ENCODE measurements around the gene PTPRD.
"Not testable (repeated sequence)": the region's sequence is repeated elsewhere in the genome, so short reads cannot be mapped to it uniquely, and the experiment has no call there.

The PTPRD gene

DNA sequence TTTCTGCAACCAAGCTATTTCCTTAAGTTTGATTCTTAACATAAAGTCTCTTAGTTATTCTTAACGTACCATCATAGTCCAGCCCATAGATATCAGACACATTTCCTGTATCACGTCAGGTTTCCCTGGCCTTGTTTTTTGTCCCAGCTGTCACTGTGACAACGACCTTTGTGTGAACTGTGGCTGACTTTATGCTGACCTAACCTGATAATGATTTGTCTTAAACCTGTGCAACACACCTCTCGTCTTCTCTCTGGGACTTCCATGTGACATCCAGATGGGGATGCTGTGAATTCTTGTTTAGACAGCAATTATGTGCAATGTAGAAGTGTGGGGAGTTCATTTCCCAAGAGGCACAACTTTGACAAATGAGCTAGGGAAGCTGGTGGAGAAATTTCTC lies 662.8 kb downstream of the PTPRD start:
- DNase-seq: no peak

- no peak for DNase-seq
Observed at GRCh38 chr9:9949368-9949767, 663.4 kb downstream of the PTPRD start.

GRCh38 chr9:9945966-9946365 lies 666.8 kb downstream of the PTPRD start:
- DNase-seq: no peak

- peak; percentile 60 for DNase-seq
Observed at GRCh38 chr9:9942764-9943424, 669.9 kb downstream of the PTPRD start.

GRCh38 chr9:9938432-9938831 lies 674.4 kb downstream of the PTPRD start:
- no peak for DNase-seq

DNA sequence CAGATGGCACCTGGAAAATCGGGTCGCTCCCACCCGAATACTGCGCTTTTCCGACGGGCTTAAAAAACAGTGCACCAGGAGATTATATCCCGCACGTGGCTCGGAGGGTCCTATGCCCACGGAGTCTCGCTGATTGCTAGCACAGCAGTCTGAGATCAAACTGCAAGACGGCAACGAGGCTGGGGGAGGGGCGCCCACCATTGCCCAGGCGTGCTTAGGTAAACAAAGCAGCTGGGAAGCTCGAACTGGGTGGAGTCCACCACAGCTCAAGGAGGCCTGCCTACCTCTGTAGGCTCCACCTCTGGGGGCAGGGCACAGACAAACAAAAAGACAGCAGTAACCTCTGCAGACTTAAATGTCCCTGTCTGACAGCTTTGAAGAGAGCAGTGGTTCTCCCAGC lies 681.3 kb downstream of the PTPRD start:
- not testable (repeated sequence) for DNase-seq

GRCh38 chr9:9924376-9924775 lies 688.4 kb downstream of the PTPRD start:
- DNase-seq: no peak

- DNase-seq: no peak
Observed at GRCh38 chr9:9921805-9922204, 691.0 kb downstream of the PTPRD start.

DNA sequence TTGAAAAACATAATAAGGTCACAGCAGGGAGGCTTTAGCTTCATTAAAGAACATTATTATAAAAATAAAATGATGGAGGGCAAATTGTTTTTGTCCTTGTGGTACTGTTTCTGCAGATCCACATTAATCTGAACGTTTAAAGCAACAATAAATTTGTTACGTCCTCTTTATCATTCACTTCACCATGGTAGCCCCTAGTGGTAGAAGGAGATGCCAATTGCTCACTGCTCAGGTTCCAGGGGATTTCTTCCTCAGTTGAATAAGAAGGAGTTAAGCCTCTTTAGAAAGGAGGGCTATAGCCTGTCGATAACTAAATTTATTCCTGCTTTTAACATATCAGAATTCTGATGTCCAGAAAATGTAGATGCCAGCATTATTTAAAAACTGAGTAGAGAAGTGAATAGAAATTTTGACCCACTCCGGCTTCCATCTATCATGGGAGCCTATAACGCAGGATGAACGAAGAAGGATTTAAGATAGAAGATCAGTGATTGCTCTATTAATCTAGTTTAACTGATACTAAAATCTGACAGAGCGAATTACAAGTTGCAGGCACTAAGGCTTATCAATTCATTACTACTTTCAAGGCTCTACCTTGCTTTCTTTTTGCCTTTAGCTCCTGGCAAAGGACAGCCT lies 692.3 kb downstream of the PTPRD start:
- DNase-seq: no peak

GRCh38 chr9:9919174-9919775 lies 693.5 kb downstream of the PTPRD start:
- no peak for DNase-seq

GRCh38 chr9:9917400-9917799 lies 695.4 kb downstream of the PTPRD start:
- no peak for DNase-seq

- DNase-seq: no peak
Observed at GRCh38 chr9:9914174-9914573, 698.6 kb downstream of the PTPRD start.

- DNase-seq: no peak
Observed at GRCh38 chr9:9913276-9913832, 699.4 kb downstream of the PTPRD start.

DNA sequence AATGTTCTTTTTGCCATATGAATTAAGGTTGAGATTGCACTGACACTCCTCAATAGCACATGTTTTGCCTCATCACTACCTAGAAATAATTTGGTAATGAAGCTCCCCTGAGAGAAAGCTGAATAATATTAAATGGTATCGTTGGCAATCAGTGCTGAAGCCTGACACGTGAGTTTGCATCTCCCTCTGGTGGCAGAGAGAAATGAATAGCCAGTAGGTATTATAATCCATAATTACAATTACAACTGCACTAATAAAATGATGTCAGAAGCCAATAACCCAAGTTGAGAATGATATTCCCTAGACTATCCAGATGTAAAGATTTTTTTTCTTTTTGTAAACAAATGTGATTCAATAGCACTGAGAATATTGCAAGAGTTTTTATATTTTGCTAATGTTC lies 700.3 kb downstream of the PTPRD start:
- DNase-seq: peak; percentile 6

- DNase-seq: no peak
Observed at GRCh38 chr9:9905736-9906135, 707.1 kb downstream of the PTPRD start.

DNA sequence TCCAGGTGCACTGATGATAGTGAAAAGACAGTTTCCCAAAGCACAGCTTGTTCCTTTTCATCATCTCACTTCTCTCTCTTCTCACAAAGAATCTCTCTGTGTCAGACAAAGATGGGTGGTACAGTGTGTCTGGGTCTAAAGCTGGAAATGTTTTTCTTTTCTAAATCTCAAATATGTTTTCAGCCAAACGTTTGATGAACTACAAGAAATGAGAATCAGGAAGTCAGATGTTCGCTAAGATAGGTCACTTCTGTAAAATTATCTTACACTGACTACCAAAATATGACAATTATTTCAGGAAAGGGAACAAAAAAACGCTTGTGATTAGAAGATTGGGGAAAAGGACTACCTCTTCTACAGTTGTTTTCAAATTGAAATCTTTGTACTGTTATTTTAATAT lies 708.8 kb downstream of the PTPRD start:
- no peak for DNase-seq

- DNase-seq: no peak
Observed at GRCh38 chr9:9901624-9902023, 711.2 kb downstream of the PTPRD start.

- no peak for DNase-seq
Observed at GRCh38 chr9:9893837-9894236, 719.0 kb downstream of the PTPRD start.

DNA sequence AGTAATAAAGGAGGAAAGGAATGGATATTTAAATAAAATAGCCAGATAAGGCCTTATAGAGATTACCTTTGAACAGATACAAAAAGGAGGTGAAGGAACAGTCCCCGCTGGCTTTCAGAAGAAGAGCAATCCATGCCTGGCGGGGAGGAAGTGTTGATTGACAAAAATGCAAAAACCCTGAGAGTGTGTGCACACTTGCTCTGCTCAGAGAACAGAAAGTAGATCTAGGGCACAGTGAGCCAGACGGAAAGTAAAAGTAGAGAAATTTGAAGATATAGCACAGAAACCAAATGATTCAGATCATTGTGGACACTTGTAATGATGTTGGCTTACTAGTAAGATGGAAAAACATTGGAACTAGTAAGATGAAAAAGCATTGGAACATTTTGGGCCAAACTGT lies 720.6 kb downstream of the PTPRD start:
- no peak for DNase-seq

DNA sequence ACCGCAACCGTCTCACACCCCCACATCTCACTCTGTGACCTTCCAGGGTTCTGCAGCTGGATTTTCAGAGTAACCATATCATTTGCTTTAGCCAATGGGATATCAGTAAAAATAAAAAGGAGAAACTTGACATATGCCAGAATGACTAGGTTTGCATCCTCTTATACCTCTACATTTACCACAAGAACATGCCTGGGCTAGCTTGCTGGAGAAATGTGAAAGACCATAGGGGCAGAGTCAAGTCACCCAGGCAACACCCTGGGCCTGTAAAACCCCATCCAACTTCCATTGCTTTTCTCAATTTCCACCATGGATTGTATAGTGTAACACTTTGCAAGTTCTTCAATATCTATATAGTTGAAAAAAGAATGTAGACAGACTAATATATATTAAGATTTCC lies 731.1 kb downstream of the PTPRD start:
- no peak for DNase-seq

DNA sequence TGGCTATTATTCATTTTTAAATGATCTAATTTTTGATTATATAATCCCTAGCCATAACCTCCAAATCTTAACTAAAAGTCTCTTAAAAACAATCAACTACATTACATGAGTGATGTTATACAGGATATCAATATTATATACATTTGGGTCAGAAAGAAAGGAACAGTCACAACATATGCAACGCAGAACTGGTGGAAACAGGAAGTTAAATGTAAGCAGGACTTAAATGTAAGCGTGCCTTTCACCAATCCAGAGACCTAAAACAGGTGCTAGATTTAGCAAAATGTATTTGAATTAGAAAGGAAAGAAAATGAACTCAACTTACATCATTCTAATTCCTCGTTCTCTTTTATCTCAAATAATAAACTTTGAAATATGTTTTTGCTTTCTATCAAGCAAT lies 738.5 kb downstream of the PTPRD start:
- DNase-seq: no peak

DNA sequence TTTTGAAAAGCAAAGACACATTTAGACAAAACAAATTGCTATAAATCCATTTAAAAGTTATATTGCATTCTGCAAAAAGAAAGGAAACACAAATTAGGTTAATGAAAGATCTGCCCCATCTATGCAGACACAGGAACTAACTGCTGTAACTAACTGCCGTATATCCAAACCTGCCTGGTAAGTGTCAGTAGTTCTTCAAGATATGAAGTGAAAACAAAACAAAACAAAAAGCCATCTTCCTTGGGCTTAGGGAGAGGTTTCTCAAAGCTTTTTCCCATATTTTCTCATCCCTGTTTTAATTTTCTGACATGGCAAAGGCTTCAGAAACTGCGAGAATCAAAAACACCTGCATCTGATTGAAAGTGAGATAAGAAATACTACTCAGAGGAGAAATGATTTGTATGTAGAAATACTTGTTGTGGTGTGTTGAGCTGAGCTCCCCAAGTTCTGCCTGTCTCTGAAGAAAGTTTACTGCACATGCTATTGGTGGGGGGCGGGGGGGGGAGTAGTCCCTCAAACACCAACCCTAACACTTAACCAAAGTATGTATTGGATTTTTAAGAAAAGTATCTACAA lies 750.5 kb downstream of the PTPRD start:
- no peak for DNase-seq

DNA sequence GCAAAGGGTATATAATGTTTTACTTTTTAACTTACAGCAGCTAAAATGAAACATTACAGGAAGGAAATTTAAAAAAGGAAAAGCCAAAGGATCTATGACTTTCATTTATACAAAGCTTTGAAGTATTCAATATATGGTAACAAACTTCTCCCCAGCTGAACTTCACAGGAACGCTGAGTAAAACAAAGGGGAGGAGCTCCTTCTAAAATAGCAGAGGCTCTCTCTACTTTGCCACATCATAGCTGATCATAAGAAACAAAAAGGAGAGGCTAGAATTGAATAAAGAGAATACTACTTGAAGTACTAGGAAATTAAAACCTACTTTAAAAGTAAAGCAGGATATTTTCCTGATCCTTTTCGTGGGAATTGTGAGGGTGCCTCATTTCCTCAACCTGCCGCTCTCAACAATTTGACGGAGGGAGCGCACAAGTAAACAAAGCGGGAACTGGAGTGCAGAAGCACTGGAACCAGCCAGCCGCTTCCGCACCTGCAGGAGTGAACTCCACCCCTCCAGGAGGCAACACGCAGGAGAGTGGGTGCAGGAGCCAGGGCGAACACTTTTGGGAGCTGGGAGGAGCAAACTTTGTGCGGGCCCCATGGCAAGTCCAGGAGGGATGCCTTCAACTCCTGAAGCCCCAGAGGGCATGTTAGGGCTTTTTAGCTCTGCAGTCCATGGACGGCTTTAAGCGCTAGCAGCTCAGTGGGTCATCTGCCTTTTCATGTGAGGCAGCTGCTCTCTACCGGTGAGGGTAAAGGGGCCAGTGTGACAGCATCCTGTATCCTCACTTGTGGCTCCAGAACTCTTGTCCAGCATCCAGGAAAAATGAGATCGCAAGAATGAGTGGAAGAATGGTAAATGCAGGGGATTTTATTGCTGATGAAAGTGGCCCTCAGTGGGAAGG lies 757.4 kb downstream of the PTPRD start:
- no peak for DNase-seq
